K562 (cell line): Measurements from ENCODE around the gene TANC1. TPM values are rescaled to one million over a fixed set of nuclear protein-coding genes. Genes with fewer than 3 reads are reported as not detected.
A peak's percentile ranks its signal among the peaks of the same experiment; 100 is the strongest.

Source experiments
- GABPB1 ChIP-seq: sonication (generic); formaldehyde crosslinking; IDR thresholded peaks from 2 replicates; pipeline ENCODE4 v1.8.0; 2022; ENCODE audit warnings: mild to moderate bottlenecking, missing genetic modification reagents
- GTF2E2 ChIP-seq: fragments of 200-800 bp; sonication (Bioruptor generic); IDR thresholded peaks from 2 replicates; pipeline ENCODE4 v1.6.1; 2016; ENCODE audit warnings: missing genetic modification characterization, missing compliant biosample characterization
- LCOR ChIP-seq: sonication (generic); formaldehyde crosslinking; IDR thresholded peaks from 2 replicates; pipeline ENCODE4 v1.8.0; 2022; ENCODE audit warnings: mild to moderate bottlenecking, missing genetic modification reagents
- MCM3 ChIP-seq: fragments of 450-650 bp; IDR thresholded peaks from 2 replicates; pipeline ENCODE4 v1.6.1; 2016
- NCOA1 ChIP-seq: fragments of 450-650 bp; IDR thresholded peaks from 2 replicates; pipeline ENCODE4 v1.6.1; 2016; ENCODE audit warnings: low read depth
- NELFE ChIP-seq: IDR thresholded peaks from 2 replicates; pipeline ENCODE4 v1.6.1; 2011; ENCODE audit warnings: mild to moderate bottlenecking; ENCODE audit not compliant: insufficient read depth, insufficient read length
- SMARCA4 ChIP-seq: fragments of 450-650 bp; IDR thresholded peaks from 2 replicates; pipeline ENCODE4 v1.6.1; 2016
- ZFP1 ChIP-seq: fragments of 450-650 bp; formaldehyde crosslinking; IDR thresholded peaks from 2 replicates; pipeline ENCODE4 v1.4.0; 2020; ENCODE audit warnings: mild to moderate bottlenecking, mixed read lengths
- ZKSCAN8 ChIP-seq: fragments of 200-800 bp; sonication (Bioruptor generic); IDR thresholded peaks from 2 replicates; pipeline ENCODE4 v1.6.1; 2016; ENCODE audit warnings: missing genetic modification characterization, missing compliant biosample characterization
- ZNF316 ChIP-seq: fragments of 450-650 bp; IDR thresholded peaks from 2 replicates; pipeline ENCODE4 v1.6.1; 2016
- ZNF318 ChIP-seq, 2 experiments: fragments of 450-650 bp; IDR thresholded peaks; 2 replicates each; pipeline ENCODE4 v1.6.1; 2016; ENCODE audit warnings: mild to moderate bottlenecking in 2 of 2, borderline replicate concordance in 1 of 2, low read depth in 1 of 2, moderate library complexity in 1 of 2
- ZNF347 ChIP-seq: fragments of 450-650 bp; formaldehyde crosslinking; IDR thresholded peaks from 2 replicates; pipeline ENCODE4 v1.4.0; 2020; ENCODE audit warnings: low read depth, mild to moderate bottlenecking, moderate library complexity
- ZNF395 ChIP-seq: fragments of 200-800 bp; sonication (Bioruptor generic); IDR thresholded peaks from 2 replicates; pipeline ENCODE4 v1.6.1; 2017; ENCODE audit warnings: missing genetic modification characterization, missing compliant biosample characterization
- ZNF507 ChIP-seq: conservative IDR thresholded peaks from 2 replicates; pipeline ENCODE4 v1.6.1; 2017; ENCODE audit warnings: missing genetic modification characterization, missing compliant biosample characterization
- polyA plus RNA-seq, 8 experiments: library from polyadenylated mRNA; depleted of rRNA in 4 of 8; stranded (reverse) in 5 of 8; unstranded in 3 of 8; fragments of >200 nt; fragmentation: Nextera tagmentation in 2 of 8; fragmentation: Illumina TruSeq in 1 of 8; extraction: Ambion mirVana in 2 of 8; extraction: Trizol in 1 of 8; gene quantifications; 2 replicates each; pipeline versions ENCODE4 v1.2.1 to v1.2.3, GENCODE V29; 2011 to 2014; ENCODE audit warnings: inconsistent platforms in 1 of 8, missing spikeins in 1 of 8
- total RNA-seq, 7 experiments: library from RNA; depleted of rRNA in 6 of 7; stranded (reverse); fragments of >200 nt in 6 of 7; fragmentation: Illumina TruSeq in 2 of 7; extraction: Trizol in 2 of 7; gene quantifications; 2 replicates each; pipeline versions ENCODE4 v1.2.1 to v1.2.3, GENCODE V29; 2011 to 2021; ENCODE audit warnings: low replicate concordance in 1 of 7
- TF ChIP-seq, protein P1 (sequence below): fragments of 450-650 bp; IDR thresholded peaks from 2 replicates; pipeline ENCODE4 v1.6.1; 2017; ENCODE audit warnings: antibody characterized with exemption, mild to moderate bottlenecking

TANC1 gene
- total and polyA plus RNA-seq, 9 of the 15 experiments (the other 6 are each of a cell fraction or from before 2014, with no cell fraction given), result under 0.01 to 0.20 (median 0.07) TPM; not detected in 1

DNA sequence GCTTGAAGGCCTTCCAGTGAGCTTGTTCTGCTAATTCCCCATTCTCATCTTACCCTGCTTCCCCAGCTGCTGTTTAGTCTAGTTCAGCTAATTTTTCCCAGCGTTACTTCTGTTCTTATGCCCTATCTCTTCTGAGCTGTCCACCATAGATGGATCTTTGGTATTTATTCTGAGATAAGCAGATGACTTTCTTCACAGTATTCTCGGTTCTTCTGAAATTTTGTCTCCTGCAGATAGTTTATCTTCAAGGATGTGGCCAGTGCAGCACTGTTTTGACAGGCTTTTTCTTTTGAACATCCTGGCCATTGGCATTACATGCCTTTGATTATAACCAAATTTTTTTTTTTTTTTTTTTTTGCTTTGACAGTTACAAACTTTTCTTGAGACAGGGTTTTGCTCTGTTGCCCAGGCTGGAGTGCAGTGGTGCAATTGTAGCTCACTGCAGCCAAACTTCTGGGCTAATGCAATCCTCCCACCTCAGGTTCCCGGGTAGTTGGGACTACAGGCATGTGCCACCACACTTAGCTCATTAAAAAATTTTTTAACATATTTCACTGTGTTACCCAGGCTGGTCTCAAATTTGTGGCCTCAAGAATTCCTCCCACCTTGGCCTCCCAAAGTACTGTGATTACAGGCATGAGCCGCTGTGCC lies 183.8 kb downstream of the TANC1 start (continued):
- TF ChIP-seq ZNF318 (IDR thresholded peaks at IDR 0.05; ENCODE audit: borderline replicate concordance in 1 of 2, low read depth in 1 of 2) (0 out of 4 replicates have a peak, but pooled peaks of 1 of the 2 experiments have one; percentile 50), SMARCA4 (peak; percentile 94), GABPB1 (CRISPR knock-in tag) (no peak), ZKSCAN8 (CRISPR knock-in tag) (0 out of 2 replicates have a peak, but pooled peaks have one; percentile 37), ZNF395 (no peak), MCM3 (no peak), ZNF347 (no peak), NCOA1 (0 out of 2 replicates have a peak, but pooled peaks have one; percentile 42), ZNF507 (no peak), ZNF316 (no peak), ZFP1 (0 out of 2 replicates have a peak, but pooled peaks have one; percentile 9), LCOR (CRISPR knock-in tag) (no peak), GTF2E2 (tag) (peak; percentile 30; the same call in 1 of the 2 replicates), NELFE (no peak)
- TF ChIP-seq, protein P1, sequence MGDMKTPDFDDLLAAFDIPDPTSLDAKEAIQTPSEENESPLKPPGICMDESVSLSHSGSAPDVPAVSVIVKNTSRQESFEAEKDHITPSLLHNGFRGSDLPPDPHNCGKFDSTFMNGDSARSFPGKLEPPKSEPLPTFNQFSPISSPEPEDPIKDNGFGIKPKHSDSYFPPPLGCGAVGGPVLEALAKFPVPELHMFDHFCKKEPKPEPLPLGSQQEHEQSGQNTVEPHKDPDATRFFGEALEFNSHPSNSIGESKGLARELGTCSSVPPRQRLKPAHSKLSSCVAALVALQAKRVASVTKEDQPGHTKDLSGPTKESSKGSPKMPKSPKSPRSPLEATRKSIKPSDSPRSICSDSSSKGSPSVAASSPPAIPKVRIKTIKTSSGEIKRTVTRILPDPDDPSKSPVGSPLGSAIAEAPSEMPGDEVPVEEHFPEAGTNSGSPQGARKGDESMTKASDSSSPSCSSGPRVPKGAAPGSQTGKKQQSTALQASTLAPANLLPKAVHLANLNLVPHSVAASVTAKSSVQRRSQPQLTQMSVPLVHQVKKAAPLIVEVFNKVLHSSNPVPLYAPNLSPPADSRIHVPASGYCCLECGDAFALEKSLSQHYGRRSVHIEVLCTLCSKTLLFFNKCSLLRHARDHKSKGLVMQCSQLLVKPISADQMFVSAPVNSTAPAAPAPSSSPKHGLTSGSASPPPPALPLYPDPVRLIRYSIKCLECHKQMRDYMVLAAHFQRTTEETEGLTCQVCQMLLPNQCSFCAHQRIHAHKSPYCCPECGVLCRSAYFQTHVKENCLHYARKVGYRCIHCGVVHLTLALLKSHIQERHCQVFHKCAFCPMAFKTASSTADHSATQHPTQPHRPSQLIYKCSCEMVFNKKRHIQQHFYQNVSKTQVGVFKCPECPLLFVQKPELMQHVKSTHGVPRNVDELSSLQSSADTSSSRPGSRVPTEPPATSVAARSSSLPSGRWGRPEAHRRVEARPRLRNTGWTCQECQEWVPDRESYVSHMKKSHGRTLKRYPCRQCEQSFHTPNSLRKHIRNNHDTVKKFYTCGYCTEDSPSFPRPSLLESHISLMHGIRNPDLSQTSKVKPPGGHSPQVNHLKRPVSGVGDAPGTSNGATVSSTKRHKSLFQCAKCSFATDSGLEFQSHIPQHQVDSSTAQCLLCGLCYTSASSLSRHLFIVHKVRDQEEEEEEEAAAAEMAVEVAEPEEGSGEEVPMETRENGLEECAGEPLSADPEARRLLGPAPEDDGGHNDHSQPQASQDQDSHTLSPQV, result no peak
